ENCODE results near the gene CPM.
"Not testable (repeated sequence)": the region's sequence is repeated elsewhere in the genome, so short reads cannot be mapped to it uniquely, and the experiment has no call there.

Gene CPM

DNA sequence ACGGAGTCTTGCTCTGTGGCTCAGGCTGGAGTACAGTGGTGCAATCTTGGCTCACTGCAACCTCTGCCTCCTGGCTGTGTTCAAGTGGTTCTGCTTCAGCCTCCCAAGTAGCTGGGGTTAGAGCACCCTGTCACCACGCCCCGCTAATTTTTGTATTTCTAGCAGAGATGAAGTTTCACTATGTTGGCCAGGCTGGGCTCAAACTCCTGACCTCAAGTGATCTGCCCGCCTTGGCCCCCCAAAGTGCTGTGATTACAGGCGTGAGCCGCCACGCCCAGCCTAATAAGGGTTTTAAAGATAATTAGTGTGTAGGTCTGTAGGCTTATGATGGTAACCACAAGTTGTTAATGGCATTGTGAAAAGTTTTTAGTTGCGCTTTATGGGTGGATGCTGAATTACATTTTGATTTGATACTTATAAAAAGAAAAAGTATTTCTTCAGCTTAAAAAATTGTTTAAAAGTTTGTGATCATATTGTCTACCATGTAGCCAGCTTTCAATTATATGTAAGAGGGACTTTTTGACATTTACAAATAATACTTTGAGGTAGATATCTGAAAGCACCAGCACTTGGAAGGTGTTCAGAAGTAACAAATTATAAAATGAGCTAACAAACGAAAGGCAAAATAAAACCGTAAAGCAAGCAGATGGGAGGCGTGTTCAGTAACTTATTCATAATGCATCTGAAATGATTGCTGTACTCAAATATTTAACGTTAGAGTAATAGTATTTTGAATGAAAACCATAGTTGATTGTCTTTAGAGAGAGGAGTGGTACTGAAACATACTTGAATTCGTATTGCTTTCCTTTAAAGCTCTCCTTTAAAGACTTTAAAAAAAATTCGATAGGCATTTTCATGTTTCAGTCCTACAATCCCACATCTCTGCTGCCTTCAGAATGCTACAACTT, 87.9 kb downstream of the CPM start:
- no peak for DNase-seq

DNA sequence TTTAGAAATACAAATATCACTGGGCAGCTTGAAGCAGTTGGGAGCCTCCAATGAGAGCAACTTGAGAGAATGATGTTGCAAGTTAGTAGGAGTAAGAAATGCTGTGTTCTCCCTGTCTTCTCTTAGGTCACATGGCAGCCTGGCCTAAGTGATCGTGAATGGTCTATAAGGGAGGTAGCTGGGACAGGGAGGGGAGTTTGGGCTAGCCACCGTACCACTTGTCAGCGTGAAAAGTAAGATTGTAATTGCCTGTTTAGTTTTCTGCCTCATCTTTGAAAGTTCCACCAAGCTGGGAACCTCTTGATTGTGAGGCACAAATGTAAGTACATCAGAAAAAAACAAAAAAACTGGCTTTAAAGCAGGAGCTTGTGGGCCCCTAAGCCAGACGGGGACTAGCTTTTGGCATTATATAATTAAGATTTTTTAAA, 88.6 kb downstream of the CPM start:
- DNase-seq: no peak

DNA sequence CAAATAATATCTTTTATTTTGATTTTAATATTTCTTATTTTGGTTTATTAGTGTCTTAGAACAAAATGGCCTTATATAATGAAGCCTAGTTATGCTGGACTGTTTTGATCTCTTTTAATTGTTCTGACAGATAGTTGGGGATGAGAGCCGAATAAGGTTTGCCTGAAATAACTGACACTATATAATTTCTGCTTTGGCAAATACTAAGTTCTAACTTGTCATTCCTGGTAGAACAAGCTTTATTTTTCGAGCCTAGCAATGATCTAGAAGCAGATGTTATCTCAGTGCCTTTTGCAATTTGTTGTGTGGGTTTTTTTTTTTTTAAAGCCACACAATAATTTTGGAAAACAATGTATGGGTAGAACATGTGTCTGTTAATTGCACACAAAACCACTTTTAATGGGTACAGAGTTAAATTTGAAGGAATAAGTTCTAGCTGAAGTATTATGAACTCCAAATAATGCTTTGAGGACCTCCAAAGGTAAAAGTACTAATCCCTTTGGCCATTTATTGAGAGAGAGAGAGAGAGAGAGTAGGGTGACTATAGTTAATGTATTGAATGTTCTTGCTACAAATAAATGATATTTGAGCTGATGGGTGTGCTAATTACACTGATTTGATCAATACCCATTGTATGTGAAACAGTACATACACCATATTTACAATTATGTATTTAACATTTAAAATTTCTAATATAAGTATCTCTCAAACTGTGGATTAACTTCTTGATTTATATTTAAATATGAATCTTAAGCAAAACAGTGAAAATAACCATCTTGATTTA, 90.0 kb downstream of the CPM start:
- DNase-seq: no peak

DNA sequence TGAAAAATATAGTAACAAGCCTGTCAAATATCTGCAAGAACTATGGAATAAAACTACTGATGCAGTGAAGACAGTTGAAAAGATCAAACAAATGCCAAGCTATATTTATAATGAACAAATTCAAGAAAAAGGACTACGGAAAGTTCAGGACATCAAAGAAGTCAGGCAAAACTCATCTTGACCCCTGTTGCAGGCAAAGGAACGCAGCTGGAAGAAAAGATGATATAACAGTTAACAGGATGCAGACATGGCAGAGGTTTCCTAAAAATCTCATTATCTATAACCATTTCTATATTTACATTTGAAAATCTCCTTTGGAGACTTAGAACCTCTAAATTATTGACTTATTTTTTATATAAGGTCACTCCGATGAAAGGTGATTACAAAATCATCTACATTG, 90.8 kb downstream of the CPM start:
- DNase-seq: no peak

DNA sequence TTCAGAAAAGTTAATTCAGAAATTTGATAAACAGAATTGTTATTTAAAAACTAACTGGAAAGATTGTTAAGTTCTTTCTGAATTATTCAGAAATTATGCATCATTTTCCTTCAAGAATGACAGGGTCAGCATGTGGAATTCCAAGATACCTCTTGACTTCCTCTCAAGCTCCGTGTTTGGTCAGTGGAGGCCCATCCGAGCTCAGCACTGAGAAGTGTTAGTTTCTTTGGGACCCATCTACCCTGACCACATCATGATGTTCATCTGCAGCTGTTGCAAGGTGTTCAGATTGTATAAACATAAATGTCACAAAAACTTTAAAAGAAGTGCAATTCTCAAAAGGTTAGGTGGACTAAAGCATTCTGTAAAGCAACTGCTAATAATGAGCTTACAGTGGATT, 91.3 kb downstream of the CPM start:
- DNase-seq: no peak

DNA sequence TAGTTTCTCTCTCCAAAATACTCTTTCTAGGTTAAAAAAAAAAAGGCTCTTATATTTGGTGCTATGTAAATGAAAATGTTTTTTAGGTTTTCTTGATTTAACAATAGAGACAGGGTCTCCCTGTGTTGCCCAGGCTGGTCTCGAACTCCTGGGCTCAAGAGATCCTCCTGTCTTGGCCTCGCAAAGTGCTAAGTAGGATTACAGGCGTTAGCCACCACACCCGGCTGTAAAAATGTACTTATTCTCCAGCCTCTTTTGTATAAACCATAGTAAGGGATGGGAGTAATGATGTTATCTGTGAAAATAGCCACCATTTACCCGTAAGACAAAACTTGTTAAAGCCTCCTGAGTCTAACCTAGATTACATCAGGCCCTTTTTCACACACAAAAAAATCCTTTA, 91.8 kb downstream of the CPM start:
- not testable (repeated sequence) for DNase-seq

DNA sequence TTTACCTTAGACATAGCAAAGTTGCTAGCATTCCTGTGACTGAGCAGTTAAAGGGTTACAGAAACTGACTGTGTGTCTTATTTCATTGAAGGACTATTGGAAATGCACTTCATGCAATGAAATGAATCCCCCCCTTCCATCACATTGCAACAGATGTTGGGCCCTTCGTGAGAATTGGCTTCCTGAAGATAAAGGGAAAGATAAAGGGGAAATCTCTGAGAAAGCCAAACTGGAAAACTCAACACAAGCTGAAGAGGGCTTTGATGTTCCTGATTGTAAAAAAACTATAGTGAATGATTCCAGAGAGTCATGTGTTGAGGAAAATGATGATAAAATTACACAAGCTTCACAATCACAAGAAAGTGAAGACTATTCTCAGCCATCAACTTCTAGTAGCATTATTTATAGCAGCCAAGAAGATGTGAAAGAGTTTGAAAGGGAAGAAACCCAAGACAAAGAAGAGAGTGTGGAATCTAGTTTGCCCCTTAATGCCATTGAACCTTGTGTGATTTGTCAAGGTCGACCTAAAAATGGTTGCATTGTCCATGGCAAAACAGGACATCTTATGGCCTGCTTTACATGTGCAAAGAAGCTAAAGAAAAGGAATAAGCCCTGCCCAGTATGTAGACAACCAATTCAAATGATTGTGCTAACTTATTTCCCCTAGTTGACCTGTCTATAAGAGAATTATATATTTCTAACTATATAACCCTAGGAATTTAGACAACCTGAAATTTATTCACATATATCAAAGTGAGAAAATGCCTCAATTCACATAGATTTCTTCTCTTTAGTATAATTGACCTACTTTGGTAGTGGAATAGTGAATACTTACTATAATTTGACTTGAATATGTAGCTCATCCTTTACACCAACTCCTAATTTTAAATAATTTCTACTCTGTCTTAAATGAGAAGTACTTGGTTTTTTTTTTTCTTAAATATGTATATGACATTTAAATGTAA, 93.5 kb downstream of the CPM start:
- DNase-seq: no peak

DNA sequence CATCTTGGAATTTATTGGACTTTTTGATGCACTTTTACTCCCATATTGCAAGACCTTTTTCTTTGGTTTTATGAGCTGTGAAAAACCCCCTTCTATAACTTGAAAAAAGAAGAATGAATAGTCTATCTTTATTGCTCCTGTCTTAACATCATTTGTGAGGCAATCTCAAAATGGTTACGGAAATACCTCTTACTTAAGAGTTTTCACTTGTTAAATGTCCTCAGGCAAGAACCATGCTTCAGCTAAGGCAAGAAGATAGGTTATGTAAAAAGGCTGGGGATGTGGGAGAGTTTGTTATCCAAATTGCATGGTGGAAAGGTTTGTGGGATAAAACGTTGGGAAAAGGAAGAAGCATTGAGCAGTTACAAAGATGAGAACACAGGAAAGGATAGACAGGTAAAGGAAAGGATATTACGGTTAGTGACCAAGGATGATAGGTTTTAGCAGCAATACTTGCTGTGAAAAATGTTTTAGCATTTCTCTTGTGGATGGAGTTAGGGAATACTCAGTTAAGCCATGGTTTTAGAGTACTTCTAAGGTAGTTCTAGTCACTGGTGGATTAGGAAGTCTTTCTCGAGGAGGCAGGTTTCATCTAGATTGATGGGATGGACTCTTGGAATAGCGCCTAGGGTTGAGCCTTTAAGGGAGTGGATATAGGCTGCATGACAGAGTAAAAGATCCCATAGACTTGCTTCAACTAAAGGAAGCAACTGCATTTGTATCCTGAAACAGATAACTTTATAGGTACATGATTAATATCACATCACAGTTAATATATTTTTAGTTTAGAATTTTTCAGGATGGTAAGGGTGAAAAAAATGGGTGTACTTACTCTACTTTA, 94.7 kb downstream of the CPM start:
- DNase-seq: no peak

DNA sequence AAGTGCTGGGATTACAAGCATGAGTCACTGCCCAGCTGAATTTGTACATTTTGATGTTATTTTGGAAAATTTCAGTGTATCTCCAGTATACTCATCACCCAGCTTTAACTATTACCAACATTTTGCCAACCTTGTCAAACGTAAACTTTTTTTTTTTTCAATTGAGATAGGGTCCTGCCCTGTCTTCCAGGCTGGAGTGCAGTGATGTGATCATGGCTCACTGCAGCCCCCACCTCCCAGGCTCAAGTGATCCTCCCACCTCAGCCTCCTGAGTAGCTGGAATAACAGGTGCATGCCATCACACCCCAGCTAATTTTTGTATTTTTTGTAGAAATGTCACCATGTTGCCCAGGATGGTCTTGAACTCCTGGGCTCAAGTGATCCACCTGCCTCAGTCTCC, 95.8 kb downstream of the CPM start:
- no peak for DNase-seq

DNA sequence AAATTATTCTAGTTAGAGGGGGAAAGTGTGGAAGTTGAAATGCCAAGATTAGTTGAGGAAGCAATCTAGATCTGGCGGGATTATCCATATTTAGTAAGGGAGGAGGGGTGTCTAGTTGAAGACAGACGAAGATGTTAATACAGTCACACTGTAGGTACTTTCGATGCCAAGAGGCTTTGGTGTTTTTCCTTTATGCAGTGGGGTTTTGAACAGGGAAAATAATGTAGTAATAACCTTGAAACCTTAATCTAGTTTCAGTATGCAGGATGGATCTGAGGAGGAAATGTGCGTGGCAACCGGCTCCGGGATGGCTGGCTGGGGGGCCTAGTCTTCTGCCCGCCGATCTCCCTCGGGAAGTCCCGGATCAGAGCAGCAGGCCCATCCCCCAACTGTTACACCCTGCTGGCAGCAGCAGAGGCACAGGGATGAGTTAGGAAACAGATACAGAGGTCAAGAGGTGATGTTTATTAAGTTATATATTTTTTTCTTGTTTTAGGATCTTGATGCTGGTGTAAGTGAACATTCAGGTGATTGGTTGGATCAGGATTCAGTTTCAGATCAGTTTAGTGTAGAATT, 97.5 kb downstream of the CPM start:
- no peak for DNase-seq

DNA sequence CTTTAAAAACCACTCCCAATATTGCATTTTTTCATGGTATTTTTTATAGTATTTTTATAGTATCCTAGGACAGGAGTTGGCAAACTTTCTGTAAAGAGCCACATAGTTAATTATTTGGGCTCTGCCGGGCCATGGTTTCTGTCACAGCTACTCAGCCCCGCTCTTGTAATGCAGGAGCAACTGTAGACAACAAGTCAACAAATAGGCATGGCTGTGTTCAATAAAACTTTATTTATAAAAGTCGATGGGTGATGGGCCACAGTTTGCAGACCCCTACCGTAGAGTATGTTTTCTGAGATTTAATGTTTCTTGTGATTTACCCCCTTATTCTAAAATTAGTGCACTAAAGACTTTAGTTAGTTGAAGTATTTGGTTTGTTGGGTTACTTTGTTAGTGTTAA, 99.5 kb downstream of the CPM start:
- DNase-seq: no peak

DNA sequence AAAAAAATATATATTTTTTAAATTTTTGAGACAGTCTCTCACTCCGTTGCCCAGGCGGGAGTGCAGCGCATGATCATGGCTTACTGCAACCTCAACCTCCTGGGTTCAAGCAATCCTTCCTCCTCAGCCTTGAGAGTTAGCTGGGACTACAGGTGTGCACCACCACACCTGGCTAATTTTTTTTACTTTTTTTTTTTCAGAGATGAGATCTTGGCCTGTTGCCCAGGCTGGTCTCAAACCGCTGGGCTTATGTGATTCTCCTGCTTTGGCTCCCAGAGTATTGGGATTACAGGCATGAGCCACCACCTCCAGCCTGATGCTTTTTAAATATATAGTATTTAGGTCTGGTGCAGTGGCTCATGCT, 100.5 kb downstream of the CPM start:
- DNase-seq: no peak

DNA sequence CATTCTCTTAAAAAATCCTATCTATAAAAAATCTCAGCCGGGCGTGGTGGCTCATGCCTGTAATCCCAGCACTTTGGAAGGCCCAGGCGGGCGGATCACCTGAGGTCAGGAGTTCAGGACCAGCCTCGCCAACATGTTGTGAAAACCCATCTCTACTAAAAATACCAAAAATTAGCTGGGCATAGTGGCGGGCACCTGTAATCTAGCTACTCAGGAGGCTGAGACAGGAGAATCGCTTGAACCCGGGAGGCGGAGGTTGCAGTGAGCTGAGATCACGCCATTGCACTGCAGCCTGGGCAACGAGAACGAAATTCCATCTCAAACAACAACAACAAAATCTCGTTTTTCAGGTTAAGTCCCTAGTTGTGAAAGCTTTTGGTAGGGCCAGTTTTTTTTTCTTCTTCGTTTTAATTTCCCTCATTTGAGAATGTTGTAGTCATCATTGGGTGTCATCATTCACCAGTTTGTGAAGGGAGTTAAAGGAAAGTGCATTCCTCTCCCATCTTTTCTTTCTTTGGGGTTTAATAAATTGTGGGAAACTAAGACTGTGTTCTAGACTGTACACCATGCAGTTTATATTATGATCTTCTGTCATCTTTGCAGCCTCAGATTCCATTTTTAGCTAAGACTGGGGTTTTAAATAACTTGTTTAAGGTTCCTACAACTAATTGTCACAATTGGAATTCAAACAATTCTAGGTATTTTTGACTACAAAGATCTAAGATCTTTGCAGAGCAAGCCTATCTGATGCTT, 101.0 kb downstream of the CPM start:
- no peak for DNase-seq

DNA sequence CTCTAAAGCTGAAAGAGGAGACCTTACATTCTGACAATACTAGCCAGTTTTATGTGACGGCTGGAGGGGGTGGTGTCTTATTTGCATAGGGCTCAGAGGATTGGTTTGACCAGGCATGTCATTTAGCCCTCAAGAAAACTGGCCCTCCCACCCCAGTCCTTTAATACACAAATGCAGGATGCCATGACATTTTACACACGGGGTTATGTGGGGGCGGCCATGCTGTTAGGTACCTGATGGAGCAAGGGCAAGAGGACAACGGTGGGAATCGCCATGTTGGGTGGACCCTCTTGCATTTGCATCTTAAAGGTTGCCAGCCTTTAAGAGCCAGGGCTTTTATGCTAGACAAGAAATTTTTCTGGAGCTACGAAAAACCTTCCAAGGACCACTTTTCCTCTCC, 101.7 kb downstream of the CPM start:
- no peak for DNase-seq

DNA sequence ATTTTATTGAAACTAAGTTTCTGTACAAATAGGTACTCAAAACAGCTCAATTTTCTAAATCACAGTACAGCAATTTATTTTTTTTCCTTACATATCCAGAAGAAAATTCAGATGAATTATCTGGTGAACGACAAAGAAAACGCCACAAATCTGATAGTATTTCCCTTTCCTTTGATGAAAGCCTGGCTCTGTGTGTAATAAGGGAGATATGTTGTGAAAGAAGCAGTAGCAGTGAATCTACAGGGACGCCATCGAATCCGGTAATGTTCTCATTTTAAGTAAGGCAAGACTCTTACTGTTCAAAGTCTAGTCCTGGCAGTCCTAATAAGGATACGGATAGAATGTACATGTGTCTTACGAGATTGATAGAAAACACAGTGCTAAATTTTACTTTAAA, 104.3 kb downstream of the CPM start:
- no peak for DNase-seq

DNA sequence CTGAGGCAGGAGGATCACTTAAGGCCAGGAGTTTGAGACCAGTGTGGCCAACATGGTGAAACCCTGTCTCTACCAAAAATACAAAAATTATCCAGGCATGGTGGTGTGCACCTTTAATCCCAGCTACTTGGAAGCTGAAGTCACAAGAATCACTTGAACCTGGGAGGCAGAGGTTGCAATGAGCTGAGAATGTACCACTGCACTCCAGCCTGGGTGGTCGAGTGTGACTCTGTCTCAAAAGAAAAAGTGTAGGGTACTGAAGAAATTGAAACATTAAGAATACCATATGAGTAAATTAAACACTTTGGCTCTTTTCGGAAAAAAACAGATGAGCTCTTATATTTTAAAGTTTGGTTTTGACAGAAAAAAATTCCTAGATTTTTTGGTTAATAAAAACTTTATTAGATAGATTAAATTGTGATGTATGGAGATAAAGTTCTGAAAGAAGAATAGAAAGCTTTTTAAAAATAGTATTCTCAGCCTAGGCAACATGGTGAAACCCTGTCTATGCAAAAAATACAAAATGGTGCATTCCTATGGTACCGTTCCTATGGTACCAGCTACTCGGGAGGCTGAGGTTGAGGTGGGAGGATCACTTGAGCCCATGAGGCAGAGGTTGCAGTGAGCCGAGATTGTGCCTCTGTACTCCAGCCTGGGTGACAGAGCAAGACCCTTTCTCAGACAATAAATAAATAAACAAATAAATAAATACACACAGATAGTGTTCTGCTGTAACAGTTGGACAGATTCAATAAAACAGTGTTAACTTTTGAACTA, 104.9 kb downstream of the CPM start:
- DNase-seq: no peak

DNA sequence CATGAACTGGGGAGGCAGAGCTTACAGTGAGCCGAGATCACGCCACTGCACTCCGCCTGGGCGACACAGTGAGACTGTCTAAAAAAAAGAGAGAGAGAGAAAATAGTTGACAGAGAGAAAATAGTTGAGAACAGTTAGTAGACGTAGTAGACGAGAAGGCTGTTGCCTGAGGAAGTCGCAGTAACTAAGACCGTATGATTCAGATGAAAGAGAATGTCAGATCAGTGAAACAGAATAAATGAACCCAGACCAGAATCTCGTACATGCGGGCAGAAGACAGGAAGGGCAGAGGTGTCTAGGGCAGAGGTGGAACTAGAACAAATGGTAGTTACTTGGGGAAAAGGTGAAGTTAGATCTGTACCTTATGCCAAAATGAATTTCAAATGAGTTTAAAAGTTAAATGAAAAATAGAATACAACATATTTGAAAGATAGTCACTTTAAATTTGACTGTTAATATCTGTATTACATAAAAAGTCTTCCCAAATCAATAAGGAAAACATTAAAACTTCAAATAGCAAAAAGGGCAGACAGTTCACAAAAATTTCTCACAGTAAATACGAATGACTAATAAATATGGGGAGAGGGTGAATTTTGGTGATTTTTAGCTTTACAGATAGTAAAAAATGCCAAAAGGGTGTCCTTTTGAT, 107.3 kb downstream of the CPM start:
- no peak for DNase-seq

DNA sequence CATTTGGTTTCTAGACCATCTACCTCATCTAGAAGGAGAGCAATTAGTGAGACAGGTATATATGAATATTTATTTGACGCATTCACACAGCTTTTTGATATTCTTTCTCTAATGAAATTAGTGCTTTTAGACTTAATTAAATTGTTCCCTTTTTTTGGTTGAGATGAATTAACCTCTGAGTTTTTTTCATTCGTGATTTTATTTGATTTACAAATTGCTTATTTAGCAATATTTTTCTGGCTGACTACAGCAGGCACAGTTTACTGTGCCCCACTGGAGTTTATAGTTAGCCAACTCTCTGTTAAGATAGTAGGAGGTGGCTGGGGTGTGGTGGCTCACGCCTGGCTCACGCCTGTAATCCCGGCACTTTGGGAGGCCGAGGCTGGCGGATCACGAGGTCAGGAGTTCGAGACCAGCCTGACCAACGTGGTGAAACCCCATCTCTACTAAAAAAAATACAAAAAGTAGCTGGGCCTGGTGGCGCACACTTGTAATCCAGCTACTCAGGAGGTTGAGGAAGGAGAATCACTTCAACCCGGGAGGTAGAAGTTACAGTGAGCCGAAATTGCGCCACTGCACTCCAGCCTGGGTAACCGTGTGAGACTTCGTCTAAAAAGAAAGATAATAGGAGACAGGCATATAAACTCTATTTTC, 108.2 kb downstream of the CPM start:
- no peak for DNase-seq

DNA sequence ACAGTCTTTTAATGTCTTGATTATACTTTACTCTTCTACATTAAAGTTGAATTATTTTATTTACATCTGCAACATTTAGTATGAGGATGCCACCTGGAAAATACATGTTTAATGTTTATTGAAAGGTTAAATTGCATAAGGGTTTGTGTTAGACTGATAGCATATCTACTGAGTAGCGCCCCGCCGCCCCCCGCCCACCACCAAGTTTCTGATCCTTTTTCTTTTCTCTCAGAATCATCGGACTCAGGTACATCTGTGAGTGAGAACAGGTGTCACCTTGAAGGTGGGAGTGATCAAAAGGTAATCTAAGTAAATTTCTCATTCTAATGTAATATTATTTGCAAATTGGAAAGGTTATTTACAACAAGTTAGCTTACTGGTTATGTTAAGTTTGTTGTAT, 108.8 kb downstream of the CPM start:
- DNase-seq: no peak

Data from inflammatory macrophage treated with lipopolysaccharide for 4 hours (primary cell).